Epithelial cell of prostate (primary cell): ENCODE measurements around the gene FOXC1.

Experiments
- DNase-seq: peaks from one replicate; pipeline ENCODE4 v3.0.0-alpha.2; 2011; ENCODE audit warnings: low read depth, low spot score
- H3K27ac ChIP-seq: fragments of 450-650 bp; 2 replicates; pipeline ENCODE4 v1.5.1; 2017; ENCODE audit warnings: mild to moderate bottlenecking

The FOXC1 gene

DNA sequence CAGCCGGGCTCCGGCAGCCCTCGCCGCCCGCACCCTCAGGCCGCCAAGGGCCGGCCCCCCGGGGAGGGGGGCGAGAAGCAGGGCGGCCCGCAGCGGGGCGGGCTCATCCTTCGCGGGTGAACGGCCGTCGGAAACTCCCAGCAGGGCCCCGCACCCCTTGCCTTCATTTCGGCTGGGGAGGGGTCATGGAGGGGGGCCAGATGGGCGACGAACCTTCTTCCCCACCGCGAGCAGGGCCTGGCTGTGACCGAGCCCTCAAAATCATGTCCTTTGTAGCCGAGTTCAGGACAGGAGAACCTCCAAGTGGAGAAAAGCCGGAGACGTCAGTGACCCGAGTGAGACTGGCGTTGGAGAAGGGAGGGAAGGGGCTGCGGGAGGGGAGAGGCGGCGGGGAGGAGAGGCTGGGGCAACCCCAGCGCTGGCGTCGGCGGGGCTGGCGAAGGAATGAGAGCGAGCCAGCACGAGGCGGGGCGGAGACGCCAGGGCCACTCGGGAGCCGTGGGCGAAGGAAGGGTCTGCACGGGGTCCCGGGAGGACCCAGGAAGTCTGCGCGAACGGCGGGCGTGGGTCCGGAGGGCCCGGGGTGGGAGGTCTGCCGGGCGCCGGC lies 571 bp upstream of the FOXC1 start:
- no peak for DNase-seq
- H3K27ac ChIP-seq, result peak overlapping the region; percentile 92

DNA sequence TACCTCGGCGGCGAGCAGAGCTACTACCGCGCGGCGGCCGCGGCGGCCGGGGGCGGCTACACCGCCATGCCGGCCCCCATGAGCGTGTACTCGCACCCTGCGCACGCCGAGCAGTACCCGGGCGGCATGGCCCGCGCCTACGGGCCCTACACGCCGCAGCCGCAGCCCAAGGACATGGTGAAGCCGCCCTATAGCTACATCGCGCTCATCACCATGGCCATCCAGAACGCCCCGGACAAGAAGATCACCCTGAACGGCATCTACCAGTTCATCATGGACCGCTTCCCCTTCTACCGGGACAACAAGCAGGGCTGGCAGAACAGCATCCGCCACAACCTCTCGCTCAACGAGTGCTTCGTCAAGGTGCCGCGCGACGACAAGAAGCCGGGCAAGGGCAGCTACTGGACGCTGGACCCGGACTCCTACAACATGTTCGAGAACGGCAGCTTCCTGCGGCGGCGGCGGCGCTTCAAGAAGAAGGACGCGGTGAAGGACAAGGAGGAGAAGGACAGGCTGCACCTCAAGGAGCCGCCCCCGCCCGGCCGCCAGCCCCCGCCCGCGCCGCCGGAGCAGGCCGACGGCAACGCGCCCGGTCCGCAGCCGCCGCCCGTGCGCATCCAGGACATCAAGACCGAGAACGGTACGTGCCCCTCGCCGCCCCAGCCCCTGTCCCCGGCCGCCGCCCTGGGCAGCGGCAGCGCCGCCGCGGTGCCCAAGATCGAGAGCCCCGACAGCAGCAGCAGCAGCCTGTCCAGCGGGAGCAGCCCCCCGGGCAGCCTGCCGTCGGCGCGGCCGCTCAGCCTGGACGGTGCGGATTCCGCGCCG lies 994 bp downstream of the FOXC1 start:
- H3K27ac ChIP-seq, result peak overlapping the region; percentile 92
- DNase-seq, result no peak

DNA sequence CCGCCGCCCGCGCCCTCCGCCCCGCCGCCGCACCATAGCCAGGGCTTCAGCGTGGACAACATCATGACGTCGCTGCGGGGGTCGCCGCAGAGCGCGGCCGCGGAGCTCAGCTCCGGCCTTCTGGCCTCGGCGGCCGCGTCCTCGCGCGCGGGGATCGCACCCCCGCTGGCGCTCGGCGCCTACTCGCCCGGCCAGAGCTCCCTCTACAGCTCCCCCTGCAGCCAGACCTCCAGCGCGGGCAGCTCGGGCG lies 1.5 kb downstream of the FOXC1 start:
- no peak for DNase-seq
- peak overlapping the region; percentile 92 for H3K27ac ChIP-seq

DNA sequence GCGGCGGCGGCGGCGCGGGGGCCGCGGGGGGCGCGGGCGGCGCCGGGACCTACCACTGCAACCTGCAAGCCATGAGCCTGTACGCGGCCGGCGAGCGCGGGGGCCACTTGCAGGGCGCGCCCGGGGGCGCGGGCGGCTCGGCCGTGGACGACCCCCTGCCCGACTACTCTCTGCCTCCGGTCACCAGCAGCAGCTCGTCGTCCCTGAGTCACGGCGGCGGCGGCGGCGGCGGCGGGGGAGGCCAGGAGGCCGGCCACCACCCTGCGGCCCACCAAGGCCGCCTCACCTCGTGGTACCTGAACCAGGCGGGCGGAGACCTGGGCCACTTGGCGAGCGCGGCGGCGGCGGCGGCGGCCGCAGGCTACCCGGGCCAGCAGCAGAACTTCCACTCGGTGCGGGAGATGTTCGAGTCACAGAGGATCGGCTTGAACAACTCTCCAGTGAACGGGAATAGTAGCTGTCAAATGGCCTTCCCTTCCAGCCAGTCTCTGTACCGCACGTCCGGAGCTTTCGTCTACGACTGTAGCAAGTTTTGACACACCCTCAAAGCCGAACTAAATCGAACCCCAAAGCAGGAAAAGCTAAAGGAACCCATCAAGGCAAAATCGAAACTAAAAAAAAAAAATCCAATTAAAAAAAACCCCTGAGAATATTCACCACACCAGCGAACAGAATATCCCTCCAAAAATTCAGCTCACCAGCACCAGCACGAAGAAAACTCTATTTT lies 2.0 kb downstream of the FOXC1 start:
- no peak for DNase-seq
- H3K27ac ChIP-seq, result peak overlapping the region; percentile 92

DNA sequence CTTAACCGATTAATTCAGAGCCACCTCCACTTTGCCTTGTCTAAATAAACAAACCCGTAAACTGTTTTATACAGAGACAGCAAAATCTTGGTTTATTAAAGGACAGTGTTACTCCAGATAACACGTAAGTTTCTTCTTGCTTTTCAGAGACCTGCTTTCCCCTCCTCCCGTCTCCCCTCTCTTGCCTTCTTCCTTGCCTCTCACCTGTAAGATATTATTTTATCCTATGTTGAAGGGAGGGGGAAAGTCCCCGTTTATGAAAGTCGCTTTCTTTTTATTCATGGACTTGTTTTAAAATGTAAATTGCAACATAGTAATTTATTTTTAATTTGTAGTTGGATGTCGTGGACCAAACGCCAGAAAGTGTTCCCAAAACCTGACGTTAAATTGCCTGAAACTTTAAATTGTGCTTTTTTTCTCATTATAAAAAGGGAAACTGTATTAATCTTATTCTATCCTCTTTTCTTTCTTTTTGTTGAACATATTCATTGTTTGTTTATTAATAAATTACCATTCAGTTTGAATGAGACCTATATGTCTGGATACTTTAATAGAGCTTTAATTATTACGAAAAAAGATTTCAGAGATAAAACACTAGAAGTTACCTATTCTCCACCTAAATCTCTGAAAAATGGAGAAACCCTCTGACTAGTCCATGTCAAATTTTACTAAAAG lies 2.7 kb downstream of the FOXC1 start:
- peak overlapping the region; percentile 92 for H3K27ac ChIP-seq
- DNase-seq, result no peak

DNA sequence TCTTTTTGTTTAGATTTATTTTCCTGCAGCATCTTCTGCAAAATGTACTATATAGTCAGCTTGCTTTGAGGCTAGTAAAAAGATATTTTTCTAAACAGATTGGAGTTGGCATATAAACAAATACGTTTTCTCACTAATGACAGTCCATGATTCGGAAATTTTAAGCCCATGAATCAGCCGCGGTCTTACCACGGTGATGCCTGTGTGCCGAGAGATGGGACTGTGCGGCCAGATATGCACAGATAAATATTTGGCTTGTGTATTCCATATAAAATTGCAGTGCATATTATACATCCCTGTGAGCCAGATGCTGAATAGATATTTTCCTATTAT lies 3.2 kb downstream of the FOXC1 start:
- no peak for DNase-seq
- H3K27ac ChIP-seq, result peak overlapping the region; percentile 92

DNA sequence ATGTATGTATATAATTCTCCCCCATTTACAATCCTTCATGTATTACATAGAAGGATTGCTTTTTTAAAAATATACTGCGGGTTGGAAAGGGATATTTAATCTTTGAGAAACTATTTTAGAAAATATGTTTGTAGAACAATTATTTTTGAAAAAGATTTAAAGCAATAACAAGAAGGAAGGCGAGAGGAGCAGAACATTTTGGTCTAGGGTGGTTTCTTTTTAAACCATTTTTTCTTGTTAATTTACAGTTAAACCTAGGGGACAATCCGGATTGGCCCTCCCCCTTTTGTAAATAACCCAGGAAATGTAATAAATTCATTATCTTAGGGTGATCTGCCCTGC lies 3.6 kb downstream of the FOXC1 start:
- peak overlapping the region; percentile 92 for H3K27ac ChIP-seq
- no peak for DNase-seq

DNA sequence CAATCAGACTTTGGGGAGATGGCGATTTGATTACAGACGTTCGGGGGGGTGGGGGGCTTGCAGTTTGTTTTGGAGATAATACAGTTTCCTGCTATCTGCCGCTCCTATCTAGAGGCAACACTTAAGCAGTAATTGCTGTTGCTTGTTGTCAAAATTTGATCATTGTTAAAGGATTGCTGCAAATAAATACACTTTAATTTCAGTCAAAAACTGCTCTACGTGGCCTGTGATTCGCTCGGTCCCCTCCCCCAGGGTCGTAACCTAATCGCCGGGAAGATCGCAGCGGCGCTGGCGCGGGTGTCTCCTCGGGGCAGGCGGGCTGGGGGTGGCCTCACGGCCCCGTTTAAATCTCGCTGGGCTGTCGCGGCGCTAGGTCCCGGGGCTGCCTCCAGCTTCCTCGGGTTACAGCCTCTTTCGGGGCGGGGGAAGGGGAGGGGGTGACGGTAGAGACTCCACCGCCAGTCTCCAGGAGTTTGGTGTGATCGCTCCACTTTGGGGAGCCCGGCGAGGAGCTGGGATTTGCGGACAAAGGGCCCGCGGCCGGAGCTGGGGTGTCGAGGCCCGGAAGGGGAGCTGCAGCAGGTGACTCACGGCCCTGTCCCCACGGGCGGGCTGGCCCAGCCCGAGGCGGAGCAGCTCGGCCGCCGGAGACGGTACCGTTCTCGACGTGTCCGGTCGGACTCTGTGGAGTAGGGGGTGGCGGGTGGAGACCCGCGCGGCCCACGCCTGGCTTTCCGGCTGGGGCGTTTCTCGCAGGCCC lies 4.2 kb downstream of the FOXC1 start:
- H3K27ac ChIP-seq, result peak overlapping the region; percentile 92
- DNase-seq, result no peak

DNA sequence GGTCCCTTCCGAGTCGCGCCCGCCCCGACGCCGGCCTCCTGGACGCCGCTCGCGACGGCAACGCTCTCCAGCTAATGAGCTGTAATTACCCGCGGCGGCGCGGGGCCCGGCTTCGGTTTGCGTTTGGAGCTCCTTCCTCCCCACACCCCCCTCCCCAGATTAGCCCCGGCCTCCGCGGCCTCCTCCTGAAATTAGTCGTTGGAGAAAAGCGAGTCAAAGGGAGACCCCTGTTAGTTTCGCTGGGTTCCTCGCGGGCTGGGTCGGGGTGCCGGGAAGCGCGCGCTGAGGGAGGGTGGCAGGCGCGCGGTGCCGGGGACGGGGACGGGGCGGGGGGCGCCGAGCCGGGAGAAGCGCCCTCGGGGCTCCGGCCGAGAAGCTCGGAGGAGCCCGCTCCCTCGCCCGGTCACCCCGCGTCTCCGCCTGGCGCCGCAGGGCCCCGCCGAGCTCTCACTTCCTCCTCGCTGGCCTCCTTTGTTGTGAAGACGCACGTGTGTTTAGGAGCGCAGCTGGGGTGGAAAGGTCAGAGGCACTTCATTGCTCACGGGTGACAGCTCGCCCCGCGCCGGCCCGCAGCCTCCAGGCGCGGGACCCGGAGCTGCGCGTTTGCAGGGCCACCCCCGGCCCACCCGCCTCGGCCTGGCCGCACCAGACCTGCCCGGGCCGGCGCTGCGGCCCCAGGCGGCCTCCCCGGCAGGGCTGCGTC lies 4.9 kb downstream of the FOXC1 start:
- H3K27ac ChIP-seq, result peak overlapping the region; percentile 92

DNA sequence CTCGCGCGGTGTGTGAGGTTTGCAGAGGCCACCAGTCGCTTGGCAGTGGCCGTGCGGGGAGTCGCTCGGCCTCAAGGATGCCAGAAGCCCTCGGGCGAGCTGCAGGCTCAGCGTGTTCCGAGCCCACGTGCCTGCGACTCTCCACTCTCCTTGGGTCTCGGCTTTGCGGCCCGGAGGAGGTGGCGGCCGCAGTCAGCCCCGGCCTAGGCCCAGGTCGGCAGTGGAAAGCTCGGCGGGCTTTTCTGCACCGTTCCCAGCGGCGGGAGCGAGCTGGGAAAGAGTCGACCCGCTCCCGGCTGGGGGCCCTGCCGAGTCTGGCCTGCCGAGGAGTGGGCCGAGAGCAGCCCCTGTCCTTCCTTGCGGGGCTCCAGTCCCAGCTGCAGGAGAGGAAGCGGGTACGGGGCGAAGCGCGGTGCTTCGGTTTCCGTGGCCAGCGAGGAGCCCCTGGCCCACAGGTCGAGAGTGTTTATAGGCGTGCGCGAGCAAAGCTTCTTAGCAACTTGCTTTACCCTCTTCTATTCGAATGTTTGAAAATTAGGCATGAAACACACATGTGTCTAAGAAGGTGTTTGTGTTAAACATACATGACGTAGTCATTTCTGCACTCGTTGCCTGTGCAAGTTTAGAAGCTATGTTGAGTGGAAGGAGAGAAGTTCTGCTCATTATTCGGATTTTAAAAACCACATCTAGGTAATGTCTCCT lies 5.6 kb downstream of the FOXC1 start:
- H3K27ac ChIP-seq, result no peak overlapping the region

More for the DNA sequence above, 4.9 kb downstream of the FOXC1 start:
- DNase-seq, result no peak

DNA sequence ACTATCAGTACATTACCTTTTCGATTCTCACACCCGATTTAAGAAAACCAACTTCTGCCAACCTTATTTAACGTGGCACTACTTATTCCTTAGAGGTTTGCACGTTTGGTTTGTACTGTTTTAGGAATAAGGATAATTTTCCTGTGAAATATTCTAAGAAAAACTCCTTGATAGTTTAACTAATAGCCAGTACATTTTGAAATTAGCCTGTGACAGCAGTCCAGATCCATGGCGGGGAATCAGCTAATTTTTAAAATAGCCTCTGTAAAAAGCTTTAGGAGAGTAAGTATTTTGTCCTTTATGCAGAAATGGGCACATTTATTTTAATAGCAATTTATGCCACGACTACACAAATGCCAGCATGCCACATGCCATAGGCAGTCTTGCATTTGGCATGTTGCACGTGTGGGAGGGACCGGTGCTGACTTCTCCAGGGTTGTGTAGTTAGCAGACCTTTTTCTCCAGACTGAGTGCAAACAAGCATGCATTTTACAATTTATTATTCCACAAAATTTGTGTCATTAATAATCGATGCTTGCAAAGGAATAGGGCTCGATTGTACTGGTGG lies 6.2 kb downstream of the FOXC1 start:
- DNase-seq, result no peak
- no peak overlapping the region for H3K27ac ChIP-seq

More for the DNA sequence above, 5.6 kb downstream of the FOXC1 start:
- no peak for DNase-seq

DNA sequence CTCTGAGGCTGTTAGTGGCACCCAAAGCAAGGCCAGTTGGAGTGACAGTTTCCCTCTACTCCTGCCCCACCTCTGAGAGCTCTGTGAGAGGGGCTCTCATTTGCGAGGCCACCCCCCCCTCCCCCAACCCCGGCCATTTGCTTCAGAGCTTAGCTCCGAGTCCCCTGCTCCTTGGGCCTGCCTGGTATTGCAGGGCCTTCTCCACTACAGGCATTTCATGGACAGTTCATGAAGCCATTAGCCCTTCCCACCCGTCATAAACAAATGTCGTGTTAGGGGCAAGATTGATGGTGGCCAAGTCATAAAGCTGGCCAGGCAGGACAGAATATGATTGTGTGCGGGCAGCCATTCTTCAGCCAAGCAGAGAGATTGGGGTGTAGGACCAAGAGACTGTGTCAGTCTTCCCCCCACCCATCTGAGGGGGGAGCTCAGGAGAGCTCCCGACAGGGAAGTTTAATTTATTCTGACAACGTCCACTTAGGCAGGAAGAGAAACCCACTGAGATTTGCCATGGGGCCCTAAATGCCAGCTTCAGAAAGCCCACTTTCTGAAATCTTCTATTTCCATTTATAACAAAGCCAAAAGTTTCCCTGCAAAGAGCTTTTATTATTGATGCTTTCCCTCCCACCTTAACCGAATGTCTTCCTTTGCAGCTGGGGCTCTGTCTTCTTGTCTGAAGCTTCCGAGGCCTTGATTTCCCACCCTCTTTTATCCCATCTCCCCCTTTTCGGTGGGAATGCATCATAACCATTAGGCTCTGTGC lies 7.2 kb downstream of the FOXC1 start:
- DNase-seq, result no peak
- no peak overlapping the region for H3K27ac ChIP-seq

DNA sequence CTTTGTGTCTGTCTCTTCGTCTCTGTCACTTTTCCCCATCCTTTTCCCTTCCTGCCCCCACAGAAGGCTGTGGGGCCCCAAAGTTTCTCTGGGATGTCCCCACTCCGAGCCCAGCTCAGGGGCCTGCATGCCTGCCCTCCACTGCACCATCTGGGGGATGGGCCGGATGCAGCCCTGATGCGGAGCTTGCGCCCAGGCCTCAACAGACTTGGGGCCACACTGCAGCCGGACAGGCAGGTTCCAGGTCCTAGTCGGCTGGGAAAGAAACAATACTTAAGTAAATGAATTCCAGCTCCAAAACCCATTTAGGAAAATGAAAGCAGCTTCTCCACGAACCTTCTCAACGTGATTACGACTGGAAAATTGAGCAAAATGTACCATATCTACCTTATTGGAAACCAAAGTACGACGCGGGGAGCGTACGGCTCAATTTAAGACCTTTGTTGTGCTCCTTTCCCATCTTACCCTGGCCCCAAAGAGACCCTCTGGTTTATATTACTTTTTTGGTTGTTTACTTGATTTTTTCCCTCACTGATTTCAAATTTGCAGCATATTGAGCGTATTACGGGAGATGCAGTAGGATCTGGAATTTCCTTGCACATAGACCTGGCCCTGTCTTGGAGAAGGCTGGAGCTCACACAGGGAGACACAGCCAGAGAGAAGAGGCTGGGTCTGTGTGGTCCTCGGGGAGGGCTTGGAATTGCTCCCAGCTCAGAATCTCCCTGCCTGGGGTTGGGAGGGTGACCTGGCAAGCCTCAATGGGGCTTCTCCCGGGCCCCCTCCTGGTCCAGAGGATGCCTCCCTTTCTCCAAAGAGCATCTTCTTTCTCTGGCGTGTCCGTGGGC lies 8.0 kb downstream of the FOXC1 start:
- H3K27ac ChIP-seq, result no peak overlapping the region
- DNase-seq, result no peak

DNA sequence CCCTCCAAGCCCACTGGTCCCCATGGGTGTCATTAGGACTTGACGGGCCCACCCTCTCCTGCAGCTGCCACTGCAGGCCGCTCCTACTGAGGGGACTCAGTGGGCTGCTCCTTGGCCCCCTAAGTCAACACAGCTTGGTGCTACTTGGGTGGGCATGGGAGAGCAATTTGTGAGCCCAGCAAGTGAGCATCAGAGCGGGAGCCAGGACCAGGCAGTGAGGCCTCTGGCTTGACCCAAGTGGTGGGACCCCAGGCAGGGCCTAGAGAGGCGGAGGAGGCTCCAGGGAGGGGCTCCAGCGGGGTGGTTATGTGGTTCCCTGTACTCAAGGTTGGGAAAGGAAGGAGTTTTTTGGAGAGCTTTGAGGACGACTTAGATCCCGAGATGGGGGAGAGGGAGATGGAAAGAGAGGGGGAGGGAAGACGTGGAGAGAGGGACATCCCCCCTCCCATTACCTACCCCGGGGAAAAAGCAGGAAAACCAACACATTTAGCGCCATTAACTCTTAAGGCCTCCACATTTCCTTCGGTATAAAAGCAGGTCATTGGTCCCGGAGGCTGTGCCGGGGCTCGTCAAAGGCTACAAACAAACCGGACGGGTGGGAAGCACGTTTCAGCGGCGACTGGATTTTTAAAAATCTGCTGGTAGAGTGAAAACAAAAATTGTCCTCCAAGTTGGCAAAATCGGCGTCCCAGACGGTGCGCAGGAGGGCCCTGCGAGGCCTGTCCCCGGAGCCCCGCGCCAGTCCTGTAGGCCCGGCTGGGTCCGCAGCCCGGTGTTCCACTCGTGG lies 8.8 kb downstream of the FOXC1 start:
- DNase-seq, result no peak

DNA sequence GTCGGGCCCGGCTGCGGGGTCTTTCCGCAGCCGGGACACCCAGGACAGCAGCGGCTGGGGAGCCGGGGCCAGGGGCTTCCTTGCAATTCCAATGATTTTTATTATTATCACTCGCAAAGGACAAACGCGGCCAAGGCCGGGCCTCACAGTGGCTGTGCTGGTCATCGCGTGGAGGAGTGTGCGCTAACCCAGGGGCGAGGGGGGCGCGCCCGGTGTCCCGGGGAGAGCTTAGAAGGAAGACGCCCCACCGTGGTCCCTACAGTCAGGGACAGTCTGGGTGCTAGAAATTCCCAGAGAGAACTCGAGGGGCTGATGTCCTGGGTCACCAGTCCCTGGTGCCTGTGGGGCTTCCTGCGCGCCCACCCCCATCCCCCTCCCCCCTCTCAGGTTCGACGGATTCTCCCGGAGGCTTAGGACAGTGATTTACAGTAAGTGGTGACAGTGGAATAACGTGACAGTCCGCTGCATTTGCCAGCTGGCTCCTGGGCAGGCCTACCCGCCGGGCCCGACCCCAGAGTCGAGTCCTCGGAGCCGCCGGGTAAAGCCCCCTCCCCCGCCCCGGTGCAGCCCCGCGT lies 9.5 kb downstream of the FOXC1 start:
- no peak overlapping the region for H3K27ac ChIP-seq
- DNase-seq, result no peak

More for the DNA sequence above, 8.8 kb downstream of the FOXC1 start:
- no peak overlapping the region for H3K27ac ChIP-seq
